ACC112 (cell line): ENCODE results near the gene RGS12.

Source experiments
- H2AFZ ChIP-seq: fragments of 200-600 bp; sonication (generic); one replicate; pipeline ENCODE4 v1.6.0; 2017; ENCODE audit warnings: antibody characterized with exemption, low read length; ENCODE audit not compliant: unreplicated experiment
- H3K27ac ChIP-seq: fragments of 200-600 bp; sonication (generic); 2 replicates; pipeline ENCODE4 v1.5.1; 2014; ENCODE audit warnings: low read depth, mild to moderate bottlenecking, antibody characterized with exemption, low read length, moderate library complexity
- H3K27me3 ChIP-seq: fragments of 200-600 bp; sonication (generic); 2 replicates; pipeline ENCODE4 v1.6.1; 2014; ENCODE audit warnings: mild to moderate bottlenecking, antibody characterized with exemption, low read length, moderate library complexity, mixed read lengths; ENCODE audit not compliant: insufficient read depth
- H3K36me3 ChIP-seq: fragments of 200-600 bp; sonication (generic); 2 replicates; pipeline ENCODE4 v1.6.1; 2016; ENCODE audit warnings: mild to moderate bottlenecking, antibody characterized with exemption, low read length, moderate library complexity, mixed read lengths; ENCODE audit not compliant: insufficient read depth
- H3K4me1 ChIP-seq: fragments of 200-600 bp; sonication (generic); one replicate; pipeline ENCODE4 v1.6.1; 2016; ENCODE audit warnings: low read length, mixed read lengths; ENCODE audit not compliant: insufficient read depth, unreplicated experiment, control insufficient read depth
- H3K4me3 ChIP-seq: fragments of 200-600 bp; sonication (generic); 2 replicates; pipeline ENCODE4 v1.5.1; 2014; ENCODE audit warnings: mild to moderate bottlenecking, low read depth, low read length
- H3K79me2 ChIP-seq: fragments of 200-600 bp; sonication (generic); one replicate; pipeline ENCODE4 v1.6.0; 2016; ENCODE audit warnings: low read length; ENCODE audit not compliant: control insufficient read depth, unreplicated experiment, insufficient read depth

Gene RGS12

DNA sequence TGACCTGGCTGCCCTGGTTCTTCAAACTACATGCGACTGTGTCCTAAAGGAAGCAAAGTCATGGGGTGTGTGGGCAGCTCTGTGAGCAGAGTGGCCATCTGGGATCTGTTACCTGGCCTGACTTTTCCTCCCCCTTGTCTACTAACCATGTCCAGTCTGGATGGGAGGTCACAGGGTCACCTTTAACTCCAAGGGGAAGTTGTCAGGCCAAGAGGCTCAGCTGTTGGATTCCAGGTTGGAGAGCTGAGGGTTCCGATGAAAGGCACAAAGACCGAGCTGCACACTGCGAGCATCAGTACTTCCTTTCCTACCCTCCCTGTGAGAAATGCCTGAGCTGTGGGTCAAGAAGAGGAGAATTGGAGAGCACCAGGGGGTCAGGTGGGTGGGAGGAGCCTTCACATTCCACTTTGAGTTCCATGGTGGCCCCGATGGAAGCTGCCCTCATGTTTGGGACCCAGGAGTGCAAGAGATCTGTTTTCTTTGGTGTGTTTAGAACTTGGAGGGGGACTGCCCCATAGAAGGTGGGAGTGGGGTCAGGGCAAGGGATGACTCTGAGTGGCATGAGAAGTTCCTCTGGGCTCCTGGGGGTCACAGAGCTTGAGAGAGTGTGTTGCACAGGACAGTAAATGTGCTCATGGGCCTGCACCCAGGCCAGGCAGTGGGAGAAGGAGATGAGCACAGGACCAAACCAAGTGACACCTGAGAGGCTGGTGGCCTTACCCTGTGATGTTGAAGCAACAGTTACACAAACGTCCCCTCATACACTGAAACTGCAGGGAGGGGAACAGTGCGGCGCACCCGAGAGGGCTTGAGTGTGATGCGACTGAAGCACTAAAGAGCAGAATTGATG, 36.2 kb downstream of the RGS12 start:
- Histone ChIP-seq H3K4me1 (no peaks in the 10 kb centered on the region), H3K36me3 (no peaks in the 10 kb centered on the region), H3K27me3 (no peaks in the 10 kb centered on the region), H3K79me2 (no peaks in the 10 kb centered on the region), H3K4me3 (no peak overlapping the region), H3K27ac (no peak overlapping the region), H2AFZ (no peak overlapping the region)

- no peak overlapping the region for H3K4me3 ChIP-seq
- H3K79me2 ChIP-seq, result no peaks in the 10 kb centered on the region
- no peak overlapping the region for H3K27ac ChIP-seq
- H3K4me1 ChIP-seq, result no peaks in the 10 kb centered on the region
- H2AFZ ChIP-seq, result no peak overlapping the region
- H3K36me3 ChIP-seq, result no peaks in the 10 kb centered on the region
- H3K27me3 ChIP-seq, result no peaks in the 10 kb centered on the region
Observed at GRCh38 chr4:3329887-3330286, 37.1 kb downstream of the RGS12 start.

DNA sequence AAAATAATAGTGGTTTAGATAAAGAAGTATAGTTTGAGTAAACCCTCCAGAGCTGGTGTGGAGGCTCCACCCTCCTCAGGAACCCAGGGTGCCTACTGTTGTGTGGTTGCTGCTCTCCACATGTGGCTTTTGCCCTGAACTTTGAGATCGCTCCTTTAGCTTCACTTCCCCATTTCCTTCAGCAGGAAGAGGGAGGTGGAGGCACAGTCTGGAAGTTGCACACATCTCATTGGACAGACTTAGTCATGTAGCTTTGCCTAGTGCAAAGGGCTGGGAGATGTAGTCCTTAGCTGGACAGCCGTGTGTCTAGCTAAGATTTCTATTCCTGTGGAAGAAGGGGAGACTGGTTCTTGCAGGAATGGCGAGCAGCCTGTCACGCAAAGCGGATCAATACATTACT, 37.9 kb downstream of the RGS12 start:
- Histone ChIP-seq H3K79me2 (no peaks in the 10 kb centered on the region), H3K4me1 (no peaks in the 10 kb centered on the region), H3K4me3 (no peak overlapping the region), H3K36me3 (no peaks in the 10 kb centered on the region), H2AFZ (no peak overlapping the region), H3K27me3 (no peaks in the 10 kb centered on the region), H3K27ac (no peak overlapping the region)

GRCh38 chr4:3331511-3332394, 38.9 kb downstream of the RGS12 start:
- Histone ChIP-seq H3K36me3 (no peaks in the 10 kb centered on the region), H2AFZ (no peak overlapping the region), H3K79me2 (no peaks in the 10 kb centered on the region), H3K4me3 (no peak overlapping the region), H3K27me3 (no peaks in the 10 kb centered on the region), H3K4me1 (no peaks in the 10 kb centered on the region), H3K27ac (no peak overlapping the region)

DNA sequence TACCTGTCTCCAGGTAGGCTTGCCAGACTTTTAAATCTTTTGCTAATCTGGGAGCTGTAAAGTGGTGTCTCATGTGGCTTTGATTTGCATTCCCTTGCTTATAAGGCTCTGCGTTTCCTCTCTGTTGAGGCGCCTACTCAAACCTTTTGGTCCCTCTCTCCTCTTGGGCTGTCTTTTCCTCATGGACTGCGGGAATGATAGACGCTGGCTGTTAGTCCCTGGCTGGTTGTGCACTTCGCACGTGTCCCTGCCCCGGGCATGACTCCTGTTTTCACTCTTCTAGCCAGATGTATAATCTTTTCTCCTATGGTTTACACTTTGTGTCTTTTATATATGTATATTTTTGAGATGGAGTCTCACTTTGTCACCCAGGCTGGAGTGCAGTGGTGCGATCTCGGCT, 39.7 kb downstream of the RGS12 start:
- no peak overlapping the region for H2AFZ ChIP-seq
- H3K79me2 ChIP-seq, result no peaks in the 10 kb centered on the region
- no peak overlapping the region for H3K27ac ChIP-seq
- no peaks in the 10 kb centered on the region for H3K27me3 ChIP-seq
- no peaks in the 10 kb centered on the region for H3K36me3 ChIP-seq
- H3K4me3 ChIP-seq, result no peak overlapping the region
- H3K4me1 ChIP-seq, result no peaks in the 10 kb centered on the region

- H3K27ac ChIP-seq, result no peak overlapping the region
- H2AFZ ChIP-seq, result no peak overlapping the region
- no peaks in the 10 kb centered on the region for H3K36me3 ChIP-seq
- no peaks in the 10 kb centered on the region for H3K79me2 ChIP-seq
- no peaks in the 10 kb centered on the region for H3K4me1 ChIP-seq
- no peaks in the 10 kb centered on the region for H3K27me3 ChIP-seq
- H3K4me3 ChIP-seq, result no peak overlapping the region
Observed at GRCh38 chr4:3334316-3334715, 41.5 kb downstream of the RGS12 start.

- Histone ChIP-seq H2AFZ (no peak overlapping the region), H3K27ac (no peak overlapping the region), H3K27me3 (no peaks in the 10 kb centered on the region), H3K4me3 (no peak overlapping the region), H3K79me2 (no peaks in the 10 kb centered on the region), H3K36me3 (no peaks in the 10 kb centered on the region), H3K4me1 (no peaks in the 10 kb centered on the region)
Observed at GRCh38 chr4:3335385-3335784, 42.6 kb downstream of the RGS12 start.

DNA sequence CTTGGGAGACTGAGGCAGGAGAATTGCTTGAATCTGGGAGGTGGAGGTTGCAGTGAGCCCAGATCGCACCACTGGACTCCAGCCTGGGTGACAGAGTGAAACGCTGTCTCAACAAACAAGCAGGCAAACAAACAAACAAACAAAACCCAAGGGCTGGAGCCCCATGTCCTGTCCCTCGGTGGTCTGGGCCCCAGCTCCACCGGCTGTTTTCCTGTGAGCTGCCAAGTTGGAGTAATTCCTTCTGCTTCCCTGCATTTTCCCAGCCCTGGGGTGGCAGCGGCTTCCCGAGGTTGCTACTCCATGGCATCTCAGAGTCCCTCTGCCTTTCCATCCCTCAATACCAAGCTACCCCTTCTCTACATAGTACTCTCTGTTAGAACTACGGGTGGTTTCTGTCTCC, 43.2 kb downstream of the RGS12 start:
- H3K4me3 ChIP-seq, result no peak overlapping the region
- no peaks in the 10 kb centered on the region for H3K27me3 ChIP-seq
- H3K4me1 ChIP-seq, result no peaks in the 10 kb centered on the region
- no peaks in the 10 kb centered on the region for H3K36me3 ChIP-seq
- no peaks in the 10 kb centered on the region for H3K79me2 ChIP-seq
- H2AFZ ChIP-seq, result no peak overlapping the region
- no peak overlapping the region for H3K27ac ChIP-seq

DNA sequence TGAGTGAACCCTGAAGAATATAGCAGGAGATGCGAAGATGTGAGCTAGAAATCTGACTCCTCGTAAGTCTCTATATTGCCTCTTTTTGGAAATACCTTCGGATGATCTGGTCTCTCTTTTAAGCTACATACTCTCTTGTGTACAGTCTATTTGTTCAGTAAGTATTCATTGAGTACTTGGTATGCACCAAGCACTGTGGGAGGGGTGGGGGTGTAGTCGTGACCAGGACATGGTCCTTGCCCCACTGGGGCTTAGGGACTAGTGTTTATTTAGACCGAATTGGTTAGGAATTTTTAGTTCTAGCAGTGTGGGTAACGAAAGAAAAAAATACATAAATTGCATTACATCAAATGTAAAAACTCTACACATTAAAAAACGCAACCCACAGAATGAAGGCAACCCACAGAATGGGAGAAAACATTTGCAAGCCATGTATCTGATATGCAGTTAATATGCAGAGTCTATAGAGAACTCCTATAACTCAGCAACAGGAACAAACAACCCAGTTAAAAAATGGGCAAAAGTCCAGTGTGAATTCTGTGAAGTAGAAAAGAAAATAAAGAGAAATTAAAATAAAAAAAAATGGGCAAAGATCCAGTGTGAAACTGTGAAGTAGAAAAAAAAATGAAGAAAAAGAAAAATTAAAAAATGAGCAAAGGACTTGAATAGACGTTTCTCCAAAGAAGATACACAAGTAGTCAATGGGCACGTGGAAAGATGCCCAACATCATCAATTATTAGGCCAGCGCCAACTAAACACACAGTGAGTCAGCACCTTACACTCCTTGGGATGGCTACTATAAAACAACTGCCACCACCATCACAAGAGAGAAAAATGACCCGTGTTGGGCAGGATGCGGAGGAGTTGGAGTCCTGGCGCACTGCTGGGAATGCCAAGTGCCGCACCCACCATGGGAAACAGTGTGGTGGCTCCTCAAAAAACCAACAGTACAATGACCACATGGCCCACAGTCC, 43.8 kb downstream of the RGS12 start:
- no peak overlapping the region for H3K27ac ChIP-seq
- no peak overlapping the region for H3K4me3 ChIP-seq
- H3K36me3 ChIP-seq, result no peaks in the 10 kb centered on the region
- no peak overlapping the region for H2AFZ ChIP-seq
- no peaks in the 10 kb centered on the region for H3K79me2 ChIP-seq
- no peaks in the 10 kb centered on the region for H3K4me1 ChIP-seq
- no peaks in the 10 kb centered on the region for H3K27me3 ChIP-seq

- H3K27ac ChIP-seq, result no peak overlapping the region
- H3K4me1 ChIP-seq, result peaks cover 4% of the 10 kb centered on the region
- no peaks in the 10 kb centered on the region for H3K79me2 ChIP-seq
Observed at GRCh38 chr4:3337357-3337732, 44.5 kb downstream of the RGS12 start.

More at GRCh38 chr4:3337357-3337732, 44.5 kb downstream of the RGS12 start:
- Histone ChIP-seq H2AFZ (no peak overlapping the region), H3K36me3 (no peaks in the 10 kb centered on the region), H3K27me3 (no peaks in the 10 kb centered on the region), H3K4me3 (no peak overlapping the region)
